ENCODE data around the gene BRAF.

- TF ChIP-seq EZH2 (IDR thresholded peaks at IDR 0.05) = no peak
- TF ChIP-seq, protein P1, sequence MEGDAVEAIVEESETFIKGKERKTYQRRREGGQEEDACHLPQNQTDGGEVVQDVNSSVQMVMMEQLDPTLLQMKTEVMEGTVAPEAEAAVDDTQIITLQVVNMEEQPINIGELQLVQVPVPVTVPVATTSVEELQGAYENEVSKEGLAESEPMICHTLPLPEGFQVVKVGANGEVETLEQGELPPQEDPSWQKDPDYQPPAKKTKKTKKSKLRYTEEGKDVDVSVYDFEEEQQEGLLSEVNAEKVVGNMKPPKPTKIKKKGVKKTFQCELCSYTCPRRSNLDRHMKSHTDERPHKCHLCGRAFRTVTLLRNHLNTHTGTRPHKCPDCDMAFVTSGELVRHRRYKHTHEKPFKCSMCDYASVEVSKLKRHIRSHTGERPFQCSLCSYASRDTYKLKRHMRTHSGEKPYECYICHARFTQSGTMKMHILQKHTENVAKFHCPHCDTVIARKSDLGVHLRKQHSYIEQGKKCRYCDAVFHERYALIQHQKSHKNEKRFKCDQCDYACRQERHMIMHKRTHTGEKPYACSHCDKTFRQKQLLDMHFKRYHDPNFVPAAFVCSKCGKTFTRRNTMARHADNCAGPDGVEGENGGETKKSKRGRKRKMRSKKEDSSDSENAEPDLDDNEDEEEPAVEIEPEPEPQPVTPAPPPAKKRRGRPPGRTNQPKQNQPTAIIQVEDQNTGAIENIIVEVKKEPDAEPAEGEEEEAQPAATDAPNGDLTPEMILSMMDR (IDR thresholded peaks at IDR 0.05) = no peak
- TF ChIP-seq EZH2phosphoT487 (IDR thresholded peaks at IDR 0.05) = no peak
Observed at GRCh38 chr7:140923358-140924006, 1.2 kb downstream of the BRAF start.
